Stimulated activated CD8-positive, alpha-beta memory T cell treated with anti-CD3 and anti-CD28 coated beads, Interleukin-2, amount 100 ng/mL, for 48 hours (primary cell): ENCODE results near the gene FLNB.
A peak's percentile ranks its signal among the peaks of the same experiment; 100 is the strongest.
"Not testable (repeated sequence)": the region's sequence is repeated elsewhere in the genome, so short reads cannot be mapped to it uniquely, and the experiment has no call there.

Experiments used
- DNase-seq, 2 donors: peaks; one replicate each; pipeline ENCODE4 v3.0.0-alpha.2; 2020; ENCODE audit warnings: low read depth in 2 of 2

Gene FLNB

GRCh38 chr3:57980416-57980815, 27.8 kb upstream of the FLNB start:
- no peak for DNase-seq

- no peak for DNase-seq
Observed at GRCh38 chr3:57981483-57982087, 26.6 kb upstream of the FLNB start.

- no peak for DNase-seq
Observed at GRCh38 chr3:57982561-57983243, 25.5 kb upstream of the FLNB start.

GRCh38 chr3:57983734-57984518, 24.3 kb upstream of the FLNB start:
- peak; percentile 8 to 24 for DNase-seq

GRCh38 chr3:57985176-57985983, 22.8 kb upstream of the FLNB start:
- no peak for DNase-seq

- DNase-seq = no peak
Observed at GRCh38 chr3:57985984-57986246, 22.3 kb upstream of the FLNB start.

- no peak for DNase-seq
Observed at GRCh38 chr3:57986261-57986660, 22.0 kb upstream of the FLNB start.

GRCh38 chr3:57989198-57989597, 19.0 kb upstream of the FLNB start:
- not testable (repeated sequence) for DNase-seq

GRCh38 chr3:57989646-57990045, 18.6 kb upstream of the FLNB start:
- DNase-seq = no peak

- DNase-seq = no peak
Observed at GRCh38 chr3:57992452-57993213, 15.6 kb upstream of the FLNB start.

- DNase-seq = no peak
Observed at GRCh38 chr3:57998366-57999283, 9.6 kb upstream of the FLNB start.

GRCh38 chr3:57999417-58000115, 8.7 kb upstream of the FLNB start:
- no peak for DNase-seq

- no peak for DNase-seq
Observed at GRCh38 chr3:58000306-58001085, 7.7 kb upstream of the FLNB start.

- DNase-seq = no peak
Observed at GRCh38 chr3:58001086-58001467, 7.1 kb upstream of the FLNB start.

- DNase-seq = no peak
Observed at GRCh38 chr3:58001979-58002378, 6.2 kb upstream of the FLNB start.

GRCh38 chr3:58003093-58003492, 5.1 kb upstream of the FLNB start:
- DNase-seq = no peak

- DNase-seq = no peak
Observed at GRCh38 chr3:58004973-58005372, 3.2 kb upstream of the FLNB start.

- no peak for DNase-seq
Observed at GRCh38 chr3:58005669-58006068, 2.6 kb upstream of the FLNB start.

- DNase-seq = no peak
Observed at GRCh38 chr3:58006661-58007060, 1.6 kb upstream of the FLNB start.
